ENCODE results near the gene ZNF423.

DNA sequence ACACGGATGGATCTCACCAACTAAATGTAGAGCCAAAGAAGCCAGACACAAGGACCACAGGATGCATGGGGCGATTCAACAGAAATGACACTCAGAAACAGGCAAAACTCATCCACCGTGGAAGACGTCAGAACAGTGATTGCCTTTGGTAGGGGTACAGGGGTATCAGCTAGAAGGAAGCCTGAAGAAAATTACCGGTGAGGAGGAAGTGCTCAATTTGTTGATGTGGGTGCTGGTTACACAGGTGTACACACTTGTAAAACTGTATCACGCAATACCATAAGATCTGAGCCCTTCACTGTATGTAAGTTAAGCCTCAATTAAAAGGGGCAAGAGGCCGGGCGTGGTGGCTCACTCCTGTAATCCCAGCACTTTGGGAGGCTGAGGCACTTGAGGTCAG lies 256.2 kb downstream of the ZNF423 start:
- TF ChIP-seq, protein P1, sequence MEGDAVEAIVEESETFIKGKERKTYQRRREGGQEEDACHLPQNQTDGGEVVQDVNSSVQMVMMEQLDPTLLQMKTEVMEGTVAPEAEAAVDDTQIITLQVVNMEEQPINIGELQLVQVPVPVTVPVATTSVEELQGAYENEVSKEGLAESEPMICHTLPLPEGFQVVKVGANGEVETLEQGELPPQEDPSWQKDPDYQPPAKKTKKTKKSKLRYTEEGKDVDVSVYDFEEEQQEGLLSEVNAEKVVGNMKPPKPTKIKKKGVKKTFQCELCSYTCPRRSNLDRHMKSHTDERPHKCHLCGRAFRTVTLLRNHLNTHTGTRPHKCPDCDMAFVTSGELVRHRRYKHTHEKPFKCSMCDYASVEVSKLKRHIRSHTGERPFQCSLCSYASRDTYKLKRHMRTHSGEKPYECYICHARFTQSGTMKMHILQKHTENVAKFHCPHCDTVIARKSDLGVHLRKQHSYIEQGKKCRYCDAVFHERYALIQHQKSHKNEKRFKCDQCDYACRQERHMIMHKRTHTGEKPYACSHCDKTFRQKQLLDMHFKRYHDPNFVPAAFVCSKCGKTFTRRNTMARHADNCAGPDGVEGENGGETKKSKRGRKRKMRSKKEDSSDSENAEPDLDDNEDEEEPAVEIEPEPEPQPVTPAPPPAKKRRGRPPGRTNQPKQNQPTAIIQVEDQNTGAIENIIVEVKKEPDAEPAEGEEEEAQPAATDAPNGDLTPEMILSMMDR (IDR thresholded peaks at IDR 0.05), result no peak
- no peak for TF ChIP-seq POLR2A (IDR thresholded peaks at IDR 0.05)
